Measurements from ENCODE around the gene IGF1R.
A peak's percentile ranks its signal among the peaks of the same experiment; 100 is the strongest.

Gene IGF1R

GRCh38 chr15:98711810-98712209, 63.5 kb downstream of the IGF1R start:
- H3K4me1 Mint-ChIP-seq (ENCODE audit: low read depth in 2 of 2) = peaks cover 0 to 12% of the 10 kb centered on the region in 2 donors
- ATAC-seq (replicated peaks) (no peak), DNase-seq (no peak)
- H3K27me3 Mint-ChIP-seq = no peaks in the 10 kb centered on the region
- H3K9me3 Mint-ChIP-seq = peaks cover 7 to 9% of the 10 kb centered on the region in 2 donors
- H3K27ac Mint-ChIP-seq = no peak overlapping the region
- H3K36me3 Mint-ChIP-seq (ENCODE audit: insufficient read depth) = no peaks in the 10 kb centered on the region
- H3K4me3 Mint-ChIP-seq = no peak overlapping the region

DNA sequence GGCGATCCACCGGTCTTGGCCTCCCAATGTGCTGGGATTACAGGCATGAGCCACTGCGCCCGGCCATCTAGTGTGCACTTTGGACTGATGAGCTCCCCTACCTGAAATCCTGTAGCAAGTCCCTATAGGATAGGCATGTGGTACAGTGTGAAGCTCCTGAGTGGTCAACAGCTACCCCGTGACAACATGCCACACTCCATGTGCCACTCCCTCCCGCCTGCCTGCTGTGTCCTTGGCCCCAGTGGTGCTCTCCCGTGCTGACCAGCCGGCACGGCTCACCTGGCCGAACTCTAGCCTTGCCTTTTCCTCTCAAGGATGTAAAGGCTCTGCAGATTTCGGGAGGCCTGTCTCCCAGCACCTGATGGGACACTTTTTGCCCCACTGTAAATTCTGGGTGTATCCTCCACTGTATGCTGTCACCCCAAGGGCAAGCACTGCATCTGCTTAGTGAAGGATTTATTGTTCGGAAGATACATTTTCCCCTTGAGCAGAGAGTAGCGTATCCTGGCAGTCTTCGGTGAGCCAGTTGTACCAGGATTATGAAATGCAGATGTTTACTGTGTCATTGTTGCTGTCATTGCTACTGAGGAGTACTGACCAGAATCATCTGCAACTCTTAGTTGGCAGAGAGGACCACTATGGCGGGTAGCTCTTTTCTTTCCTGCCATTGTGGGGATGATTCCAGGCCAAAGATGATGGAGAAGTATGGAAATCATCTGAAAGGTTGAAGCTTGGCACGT, 64.7 kb downstream of the IGF1R start:
- DNase-seq = no peak
- H3K36me3 Mint-ChIP-seq (ENCODE audit: insufficient read depth) = no peaks in the 10 kb centered on the region
- H3K9me3 Mint-ChIP-seq = peaks cover 7 to 9% of the 10 kb centered on the region in 2 donors
- no peak overlapping the region for H3K27ac Mint-ChIP-seq
- H3K27me3 Mint-ChIP-seq = no peaks in the 10 kb centered on the region
- no peak overlapping the region for H3K4me3 Mint-ChIP-seq
- no peak for ATAC-seq (replicated peaks)
- peaks cover 0 to 13% of the 10 kb centered on the region in 2 donors for H3K4me1 Mint-ChIP-seq (ENCODE audit: low read depth in 2 of 2)

- peaks cover 0 to 4% of the 10 kb centered on the region in 2 donors for H3K27me3 Mint-ChIP-seq
- DNase-seq = no peak
- no peaks in the 10 kb centered on the region for H3K36me3 Mint-ChIP-seq (ENCODE audit: insufficient read depth)
- H3K9me3 Mint-ChIP-seq = peaks cover 7 to 9% of the 10 kb centered on the region in 2 donors
- peaks cover 0 to 14% of the 10 kb centered on the region in 2 donors for H3K4me1 Mint-ChIP-seq (ENCODE audit: low read depth in 2 of 2)
- no peak overlapping the region for H3K27ac Mint-ChIP-seq
- H3K4me3 Mint-ChIP-seq = no peak overlapping the region
- peak; percentile 27 for ATAC-seq (replicated peaks)
Observed at GRCh38 chr15:98713585-98714001, 65.3 kb downstream of the IGF1R start.

DNA sequence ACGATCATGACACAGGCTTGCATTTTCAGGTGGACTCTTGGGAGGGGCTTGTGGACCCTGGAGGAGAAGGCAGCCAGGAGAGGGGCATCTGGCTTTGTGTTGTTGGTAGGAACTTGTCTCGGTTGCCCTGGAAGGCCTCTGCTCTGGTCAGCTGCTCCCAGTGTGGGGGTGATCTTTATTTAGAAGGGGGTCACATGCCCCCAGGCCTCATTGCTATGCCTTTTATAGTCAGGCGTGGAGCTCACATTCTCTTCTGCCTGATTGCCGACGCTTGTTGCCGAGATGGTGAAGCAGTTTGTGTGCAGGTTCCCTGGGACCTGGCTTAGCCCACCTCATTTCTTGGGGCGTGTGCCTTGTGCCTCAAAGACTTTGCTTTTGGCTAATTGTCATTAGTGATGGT, 66.6 kb downstream of the IGF1R start:
- DNase-seq (no peak), ATAC-seq (replicated peaks) (no peak)
- Mint-ChIP-seq H3K27me3 (peaks cover 0 to 6% of the 10 kb centered on the region in 2 donors), H3K9me3 (peaks cover 7 to 9% of the 10 kb centered on the region in 2 donors), H3K4me1 (ENCODE audit: low read depth in 2 of 2) (peaks cover 0 to 14% of the 10 kb centered on the region in 2 donors), H3K27ac (peak overlapping the region; percentile 11 to 18), H3K36me3 (ENCODE audit: insufficient read depth) (no peaks in the 10 kb centered on the region), H3K4me3 (no peak overlapping the region)

- Mint-ChIP-seq H3K4me1 (ENCODE audit: low read depth in 2 of 2) (peaks cover 0 to 14% of the 10 kb centered on the region in 2 donors), H3K9me3 (peaks cover 7 to 9% of the 10 kb centered on the region in 2 donors), H3K36me3 (ENCODE audit: insufficient read depth) (no peaks in the 10 kb centered on the region), H3K4me3 (no peak overlapping the region), H3K27ac (peak overlapping the region in 1 of 2 donors; percentile 11), H3K27me3 (peaks cover 0 to 10% of the 10 kb centered on the region in 2 donors)
- DNase-seq (no peak), ATAC-seq (replicated peaks) (no peak)
Observed at GRCh38 chr15:98715401-98715800, 67.1 kb downstream of the IGF1R start.

DNA sequence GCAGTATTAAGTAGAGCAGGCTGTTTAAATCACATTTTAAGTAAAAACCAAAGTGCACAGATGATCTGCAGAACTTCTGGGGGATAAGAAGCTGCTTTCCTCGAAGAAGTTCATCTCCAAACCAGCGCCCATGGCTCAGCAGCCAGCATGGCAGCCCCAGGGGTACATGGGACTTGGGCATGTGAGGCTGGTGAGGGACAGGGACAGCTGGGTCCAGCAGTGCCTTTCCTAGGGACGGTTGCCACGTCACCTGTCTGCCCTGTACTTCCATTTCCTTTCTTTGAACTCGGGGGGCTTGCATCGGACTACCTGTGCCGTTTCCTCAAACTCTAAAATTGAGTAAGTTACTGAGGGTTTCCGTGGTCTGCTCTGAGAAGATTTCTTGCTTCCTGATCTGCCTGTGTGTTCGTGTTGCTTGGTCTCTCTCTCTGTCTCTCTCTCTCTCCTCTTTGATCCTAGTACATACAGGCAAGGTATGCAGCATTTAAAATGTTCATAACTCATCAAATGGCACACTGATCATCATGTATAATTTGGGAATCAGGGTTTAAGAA, 67.6 kb downstream of the IGF1R start:
- H3K4me3 Mint-ChIP-seq = no peak overlapping the region

GRCh38 chr15:98717371-98717770, 69.0 kb downstream of the IGF1R start:
- no peak for DNase-seq
- Mint-ChIP-seq H3K4me3 (no peak overlapping the region), H3K9me3 (peaks cover 0 to under 1% of the 10 kb centered on the region in 2 donors), H3K36me3 (ENCODE audit: insufficient read depth) (no peaks in the 10 kb centered on the region), H3K4me1 (ENCODE audit: low read depth in 2 of 2) (peaks cover 0 to 17% of the 10 kb centered on the region in 2 donors), H3K27me3 (peaks cover 8 to 19% of the 10 kb centered on the region in 2 donors), H3K27ac (no peak overlapping the region)
- ATAC-seq (replicated peaks) = no peak

More for the DNA sequence above, 67.6 kb downstream of the IGF1R start:
- no peak overlapping the region for H3K27ac Mint-ChIP-seq
- H3K4me1 Mint-ChIP-seq (ENCODE audit: low read depth in 2 of 2) = peaks cover 0 to 16% of the 10 kb centered on the region in 2 donors
- no peak for DNase-seq
- no peak for ATAC-seq (replicated peaks)
- H3K9me3 Mint-ChIP-seq = peaks cover 7 to 9% of the 10 kb centered on the region in 2 donors
- peaks cover under 1 to 10% of the 10 kb centered on the region in 2 donors for H3K27me3 Mint-ChIP-seq
- H3K36me3 Mint-ChIP-seq (ENCODE audit: insufficient read depth) = no peaks in the 10 kb centered on the region

DNA sequence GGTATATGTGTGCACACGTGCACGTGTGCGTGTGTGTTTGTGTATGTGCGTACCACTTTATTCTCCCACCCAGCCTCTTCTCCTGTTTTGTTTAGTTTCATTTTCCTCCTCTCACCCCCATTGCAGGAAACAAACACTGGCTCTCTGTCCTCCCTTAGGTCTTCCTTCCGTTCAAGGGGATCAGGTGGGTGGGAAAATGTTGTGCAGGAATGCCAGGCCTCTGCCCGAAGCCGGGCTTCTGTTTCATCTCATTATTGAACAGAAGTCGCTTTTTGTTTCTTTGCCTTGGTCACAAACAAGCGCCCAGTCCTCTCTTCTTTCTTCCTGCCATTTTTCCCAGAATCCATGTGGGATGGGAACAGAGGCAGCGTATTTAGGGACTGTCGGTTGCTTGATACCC, 69.6 kb downstream of the IGF1R start:
- H3K9me3 Mint-ChIP-seq = no peaks in the 10 kb centered on the region
- H3K4me1 Mint-ChIP-seq (ENCODE audit: low read depth in 2 of 2) = peaks cover 0 to 17% of the 10 kb centered on the region in 2 donors
- peaks cover 8 to 19% of the 10 kb centered on the region in 2 donors for H3K27me3 Mint-ChIP-seq
- DNase-seq = no peak
- ATAC-seq (replicated peaks) = no peak
- H3K36me3 Mint-ChIP-seq (ENCODE audit: insufficient read depth) = no peaks in the 10 kb centered on the region
- H3K27ac Mint-ChIP-seq = no peak overlapping the region
- no peak overlapping the region for H3K4me3 Mint-ChIP-seq

GRCh38 chr15:98718426-98719136, 70.2 kb downstream of the IGF1R start:
- H3K4me1 Mint-ChIP-seq (ENCODE audit: low read depth in 2 of 2) = peaks cover 0 to 14% of the 10 kb centered on the region in 2 donors
- no peak overlapping the region for H3K4me3 Mint-ChIP-seq
- peaks cover 8 to 25% of the 10 kb centered on the region in 2 donors for H3K27me3 Mint-ChIP-seq
- no peaks in the 10 kb centered on the region for H3K36me3 Mint-ChIP-seq (ENCODE audit: insufficient read depth)
- H3K9me3 Mint-ChIP-seq = no peaks in the 10 kb centered on the region
- no peak overlapping the region for H3K27ac Mint-ChIP-seq
- DNase-seq = no peak
- no peak for ATAC-seq (replicated peaks)

- ATAC-seq (replicated peaks) (no peak), DNase-seq (no peak)
- peaks cover 8 to 28% of the 10 kb centered on the region in 2 donors for H3K27me3 Mint-ChIP-seq
- H3K9me3 Mint-ChIP-seq = no peaks in the 10 kb centered on the region
- H3K36me3 Mint-ChIP-seq (ENCODE audit: insufficient read depth) = no peaks in the 10 kb centered on the region
- H3K4me1 Mint-ChIP-seq (ENCODE audit: low read depth in 2 of 2) = peaks cover 0 to 14% of the 10 kb centered on the region in 2 donors
- no peak overlapping the region for H3K4me3 Mint-ChIP-seq
- H3K27ac Mint-ChIP-seq = no peak overlapping the region
Observed at GRCh38 chr15:98719137-98719740, 70.9 kb downstream of the IGF1R start.

DNA sequence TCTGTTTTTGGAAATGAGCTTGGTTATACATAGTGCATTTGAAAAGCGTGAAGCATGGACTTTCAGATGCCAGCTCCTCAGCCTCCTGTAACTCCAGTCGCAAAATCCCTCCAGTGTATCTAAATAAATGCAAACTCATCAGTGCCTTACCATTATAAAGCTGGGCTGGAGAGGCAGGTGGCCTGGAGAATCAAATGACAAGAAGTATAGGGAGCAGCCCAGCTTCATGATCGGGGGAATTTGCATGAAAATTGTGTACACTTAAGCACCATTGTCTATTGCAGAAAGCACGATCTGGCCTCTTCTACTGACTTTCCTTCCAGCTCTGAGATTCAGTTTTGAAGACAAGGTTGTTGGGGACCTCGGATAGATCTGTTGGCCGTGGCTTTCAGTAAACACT, 71.7 kb downstream of the IGF1R start:
- DNase-seq (no peak), ATAC-seq (replicated peaks) (no peak)
- Mint-ChIP-seq H3K36me3 (ENCODE audit: insufficient read depth) (no peaks in the 10 kb centered on the region), H3K4me3 (no peak overlapping the region), H3K4me1 (ENCODE audit: low read depth in 2 of 2) (peaks cover 0 to 12% of the 10 kb centered on the region in 2 donors), H3K9me3 (no peaks in the 10 kb centered on the region), H3K27ac (no peak overlapping the region), H3K27me3 (peaks cover 8 to 28% of the 10 kb centered on the region in 2 donors)

- Mint-ChIP-seq H3K4me1 (ENCODE audit: low read depth in 2 of 2) (peaks cover 0 to 11% of the 10 kb centered on the region in 2 donors), H3K27me3 (peaks cover 8 to 28% of the 10 kb centered on the region in 2 donors), H3K4me3 (no peak overlapping the region), H3K27ac (no peak overlapping the region), H3K36me3 (ENCODE audit: insufficient read depth) (no peaks in the 10 kb centered on the region), H3K9me3 (no peaks in the 10 kb centered on the region)
- no peak for DNase-seq
- ATAC-seq (replicated peaks) = no peak
Observed at GRCh38 chr15:98720577-98721565, 72.5 kb downstream of the IGF1R start.

Data from effector memory CD8-positive, alpha-beta T cell (primary cell).